ENCODE measurements around the gene ZNF207. TPM values are rescaled to one million over a fixed set of nuclear protein-coding genes. Genes with fewer than 3 reads are reported as not detected.
A peak's percentile ranks its signal among the peaks of the same experiment; 100 is the strongest.
"Not testable (repeated sequence)": the region's sequence is repeated elsewhere in the genome, so short reads cannot be mapped to it uniquely, and the experiment has no call there.

The ZNF207 gene
- total RNA-seq, 1 experiment from 2014 or later = 84.6 TPM

DNA sequence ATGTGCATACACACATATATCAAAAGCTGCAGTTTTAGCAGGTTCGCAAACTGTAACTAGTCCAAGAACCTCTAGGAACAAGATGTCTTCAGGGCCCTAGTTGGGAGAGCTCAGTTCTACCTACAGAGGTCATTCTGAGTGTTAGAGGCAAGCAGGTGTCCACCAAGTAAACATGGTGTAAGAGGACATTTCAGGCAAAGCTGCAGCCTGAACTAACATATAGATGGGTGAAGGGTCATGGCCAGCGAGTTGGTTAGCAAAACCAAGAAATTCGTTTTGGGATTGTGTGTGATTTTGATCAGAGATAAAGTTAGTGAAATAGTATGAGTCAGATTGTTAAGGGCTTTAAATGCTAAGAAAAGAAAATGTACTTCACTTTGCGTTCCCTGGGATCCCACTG, 32.6 kb upstream of the ZNF207 start:
- Histone ChIP-seq H3K79me2 (ENCODE audit: low read length) (no peaks in the 10 kb centered on the region), H3K27me3 (ENCODE audit: low read length) (peaks cover 4% of the 10 kb centered on the region; the same call in 1 of the 2 replicates), H4K20me1 (ENCODE audit: low read length) (no peaks in the 10 kb centered on the region), H2AFZ (ENCODE audit: low read length) (no peak overlapping the region), H3F3A (ENCODE audit: low read length, unreplicated experiment) (no peaks in the 10 kb centered on the region), H3K4me2 (ENCODE audit: low read length) (no peak overlapping the region), H3K9me2 (replicated peaks; ENCODE audit: low read length) (no peaks in the 10 kb centered on the region), H3K27ac (ENCODE audit: low read length) (no peak overlapping the region), H3K9ac (ENCODE audit: low read length) (no peak overlapping the region), H3K4me1 (ENCODE audit: insufficient read depth, low read length) (no peaks in the 10 kb centered on the region), H3K4me3 (ENCODE audit: low read length) (no peak overlapping the region), H3K9me3 (ENCODE audit: low read length) (no peaks in the 10 kb centered on the region), H3K36me3 (ENCODE audit: low read depth, low read length) (no peaks in the 10 kb centered on the region)
- no peak for TF ChIP-seq EZH2 (IDR thresholded peaks at IDR 0.05; ENCODE audit: low read length, unreplicated experiment)
- TF ChIP-seq EZH2phosphoT487 (IDR thresholded peaks at IDR 0.05; ENCODE audit: borderline replicate concordance, low read length) = no peak
- TF ChIP-seq, protein P1, sequence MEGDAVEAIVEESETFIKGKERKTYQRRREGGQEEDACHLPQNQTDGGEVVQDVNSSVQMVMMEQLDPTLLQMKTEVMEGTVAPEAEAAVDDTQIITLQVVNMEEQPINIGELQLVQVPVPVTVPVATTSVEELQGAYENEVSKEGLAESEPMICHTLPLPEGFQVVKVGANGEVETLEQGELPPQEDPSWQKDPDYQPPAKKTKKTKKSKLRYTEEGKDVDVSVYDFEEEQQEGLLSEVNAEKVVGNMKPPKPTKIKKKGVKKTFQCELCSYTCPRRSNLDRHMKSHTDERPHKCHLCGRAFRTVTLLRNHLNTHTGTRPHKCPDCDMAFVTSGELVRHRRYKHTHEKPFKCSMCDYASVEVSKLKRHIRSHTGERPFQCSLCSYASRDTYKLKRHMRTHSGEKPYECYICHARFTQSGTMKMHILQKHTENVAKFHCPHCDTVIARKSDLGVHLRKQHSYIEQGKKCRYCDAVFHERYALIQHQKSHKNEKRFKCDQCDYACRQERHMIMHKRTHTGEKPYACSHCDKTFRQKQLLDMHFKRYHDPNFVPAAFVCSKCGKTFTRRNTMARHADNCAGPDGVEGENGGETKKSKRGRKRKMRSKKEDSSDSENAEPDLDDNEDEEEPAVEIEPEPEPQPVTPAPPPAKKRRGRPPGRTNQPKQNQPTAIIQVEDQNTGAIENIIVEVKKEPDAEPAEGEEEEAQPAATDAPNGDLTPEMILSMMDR (conservative IDR thresholded peaks at IDR 0.05; ENCODE audit: low read depth, low read length) = no peak
- no peak for DNase-seq
- CTCF ChIA-PET = no interaction called here
- BruUV-seq (replicated peaks) = no TSS peak
- POLR2A ChIA-PET (ENCODE audit: unreplicated experiment) = no interaction called here
- ATAC-seq = no peak; the same call in 1 of the 2 replicates
- intact Hi-C loops (cut with micrococcal nuclease) = loop anchor here (5.0 kb wide), 1 partner anchor 115 kb away; no protein-coding TSS in a partner anchor

DNA sequence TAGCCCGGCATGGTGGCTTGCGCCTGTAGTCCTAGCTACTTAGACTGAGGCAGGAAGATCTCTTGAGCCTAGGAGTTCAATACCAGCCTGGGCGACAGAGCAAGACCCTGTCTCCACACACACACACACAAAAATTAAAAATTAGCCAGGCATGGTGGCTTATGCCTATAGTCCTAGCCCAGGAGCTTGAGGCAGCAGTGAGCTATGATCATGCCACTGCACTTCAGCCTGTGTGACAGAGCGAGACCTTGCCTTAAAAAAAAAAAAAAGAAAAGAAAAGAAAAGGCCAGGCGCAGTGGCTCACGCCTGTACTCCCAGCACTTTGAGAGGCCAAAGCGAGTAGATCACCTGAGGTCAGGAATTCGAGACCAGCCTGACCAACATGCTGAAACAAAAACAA, 31.9 kb upstream of the ZNF207 start:
- no peaks in the 10 kb centered on the region for H3F3A ChIP-seq (ENCODE audit: low read length, unreplicated experiment)
- no peaks in the 10 kb centered on the region for H3K9me2 ChIP-seq (replicated peaks; ENCODE audit: low read length)
- ATAC-seq = no peak
- intact Hi-C loops (cut with micrococcal nuclease) = loop anchor here (5.0 kb wide), 1 partner anchor 116 kb away; no protein-coding TSS in a partner anchor
- H4K20me1 ChIP-seq (ENCODE audit: low read length) = no peaks in the 10 kb centered on the region
- no peaks in the 10 kb centered on the region for H3K36me3 ChIP-seq (ENCODE audit: low read depth, low read length)
- ChIA-PET CTCF (no interaction called here), POLR2A (ENCODE audit: unreplicated experiment) (no interaction called here)
- H3K4me3 ChIP-seq (ENCODE audit: low read length) = no peak overlapping the region
- H3K4me1 ChIP-seq (ENCODE audit: insufficient read depth, low read length) = no peaks in the 10 kb centered on the region
- DNase-seq = no peak
- H3K9ac ChIP-seq (ENCODE audit: low read length) = no peak overlapping the region
- H3K9me3 ChIP-seq (ENCODE audit: low read length) = no peaks in the 10 kb centered on the region
- H3K27me3 ChIP-seq (ENCODE audit: low read length) = peaks cover 4% of the 10 kb centered on the region; the same call in 1 of the 2 replicates
- H3K27ac ChIP-seq (ENCODE audit: low read length) = no peak overlapping the region
- no peaks in the 10 kb centered on the region for H3K79me2 ChIP-seq (ENCODE audit: low read length)
- no peak overlapping the region for H3K4me2 ChIP-seq (ENCODE audit: low read length)
- BruUV-seq (replicated peaks) = no TSS peak
- H2AFZ ChIP-seq (ENCODE audit: low read length) = no peak overlapping the region
- TF ChIP-seq, protein P1 (conservative IDR thresholded peaks at IDR 0.05; ENCODE audit: low read depth, low read length) = no peak
- TF ChIP-seq EZH2 (IDR thresholded peaks at IDR 0.05; ENCODE audit: low read length, unreplicated experiment) (no peak), EZH2phosphoT487 (IDR thresholded peaks at IDR 0.05; ENCODE audit: borderline replicate concordance, low read length) (no peak)

DNA sequence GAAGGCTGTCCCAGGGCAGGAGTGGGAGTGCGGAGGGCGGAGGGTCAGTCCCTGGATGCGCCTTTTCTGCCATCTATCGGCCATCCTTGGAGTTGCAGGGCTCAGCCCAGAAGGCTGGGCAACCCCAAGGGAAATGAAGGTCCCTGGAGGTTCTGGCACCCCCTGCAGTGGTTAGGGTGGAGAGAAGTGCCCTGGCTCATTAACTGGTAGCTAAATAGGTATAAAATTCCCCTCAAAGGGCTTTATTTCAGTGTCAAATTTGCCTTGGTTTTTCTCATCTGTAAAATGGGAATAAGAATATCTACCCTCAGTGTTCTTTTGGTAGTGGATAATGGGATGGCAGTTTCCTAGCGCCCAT, 30.4 kb upstream of the ZNF207 start:
- Histone ChIP-seq H3K9ac (ENCODE audit: low read length) (no peak overlapping the region), H3K9me3 (ENCODE audit: low read length) (no peaks in the 10 kb centered on the region), H3K27me3 (ENCODE audit: low read length) (peaks cover 4% of the 10 kb centered on the region; the same call in 1 of the 2 replicates), H3K4me2 (ENCODE audit: low read length) (no peak overlapping the region), H3K9me2 (replicated peaks; ENCODE audit: low read length) (no peaks in the 10 kb centered on the region), H3K4me3 (ENCODE audit: low read length) (no peak overlapping the region), H3K4me1 (ENCODE audit: insufficient read depth, low read length) (no peaks in the 10 kb centered on the region), H2AFZ (ENCODE audit: low read length) (no peak overlapping the region), H4K20me1 (ENCODE audit: low read length) (no peaks in the 10 kb centered on the region), H3K27ac (ENCODE audit: low read length) (no peak overlapping the region), H3F3A (ENCODE audit: low read length, unreplicated experiment) (no peaks in the 10 kb centered on the region), H3K79me2 (ENCODE audit: low read length) (no peaks in the 10 kb centered on the region), H3K36me3 (ENCODE audit: low read depth, low read length) (no peaks in the 10 kb centered on the region)
- intact Hi-C loops (cut with micrococcal nuclease) = loop anchor here (1.0 to 5.0 kb wide), 2 partner anchors 66 to 117 kb away; no protein-coding TSS in a partner anchor
- ChIA-PET POLR2A (ENCODE audit: unreplicated experiment) (no interaction called here), CTCF (interaction anchor here (0.6 kb wide), 2 partner anchors 69 to 407 kb away, joined by 3 to 5 read pairs; no protein-coding TSS in a partner anchor)
- TF ChIP-seq, protein P1 (conservative IDR thresholded peaks at IDR 0.05; ENCODE audit: low read depth, low read length) = peak; percentile 82
- TF ChIP-seq EZH2 (IDR thresholded peaks at IDR 0.05; ENCODE audit: low read length, unreplicated experiment) = no peak
- no TSS peak for BruUV-seq (replicated peaks)
- DNase-seq = peak; percentile 74
- ATAC-seq = peak; percentile 95

DNA sequence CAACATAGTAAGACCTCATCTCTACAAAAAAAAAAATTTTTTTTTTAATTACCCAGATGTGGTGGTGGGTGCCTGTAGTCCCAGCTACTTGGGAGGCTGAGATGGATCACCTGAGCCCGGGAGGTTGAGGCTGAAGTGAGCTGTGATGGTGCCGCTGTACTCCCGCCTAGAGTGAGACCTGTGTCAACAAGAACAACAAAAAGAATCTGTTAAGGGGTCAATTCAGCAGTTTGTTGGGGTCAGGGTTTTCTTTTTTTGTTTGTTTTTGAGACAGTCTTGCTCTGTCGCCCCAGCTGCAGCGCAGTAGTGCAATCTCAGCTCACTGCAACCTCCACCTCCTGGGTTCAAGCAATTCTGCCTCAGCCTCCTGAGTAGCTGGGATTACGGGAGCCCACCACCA, 29.9 kb upstream of the ZNF207 start:
- CTCF ChIA-PET = interaction anchor here (0.6 kb wide), 2 partner anchors 69 to 408 kb away, joined by 3 to 5 read pairs; no protein-coding TSS in a partner anchor
- POLR2A ChIA-PET (ENCODE audit: unreplicated experiment); ATAC-seq: not testable (repeated sequence)

More for the DNA sequence above, 29.9 kb upstream of the ZNF207 start:
- H3K4me1 ChIP-seq (ENCODE audit: insufficient read depth, low read length); H3K9ac ChIP-seq (ENCODE audit: low read length); intact Hi-C loops (cut with micrococcal nuclease); H3K36me3 ChIP-seq (ENCODE audit: low read depth, low read length); H3K9me2 ChIP-seq (replicated peaks; ENCODE audit: low read length); H3K27ac ChIP-seq (ENCODE audit: low read length); H3K27me3 ChIP-seq (ENCODE audit: low read length); BruUV-seq (replicated peaks); H4K20me1 ChIP-seq (ENCODE audit: low read length); H3K4me2 ChIP-seq (ENCODE audit: low read length); H3F3A ChIP-seq (ENCODE audit: low read length, unreplicated experiment); H3K4me3 ChIP-seq (ENCODE audit: low read length); H3K79me2 ChIP-seq (ENCODE audit: low read length); H3K9me3 ChIP-seq (ENCODE audit: low read length); H2AFZ ChIP-seq (ENCODE audit: low read length); DNase-seq: not testable (repeated sequence)
